ENCODE results near the gene BMF.

DNA sequence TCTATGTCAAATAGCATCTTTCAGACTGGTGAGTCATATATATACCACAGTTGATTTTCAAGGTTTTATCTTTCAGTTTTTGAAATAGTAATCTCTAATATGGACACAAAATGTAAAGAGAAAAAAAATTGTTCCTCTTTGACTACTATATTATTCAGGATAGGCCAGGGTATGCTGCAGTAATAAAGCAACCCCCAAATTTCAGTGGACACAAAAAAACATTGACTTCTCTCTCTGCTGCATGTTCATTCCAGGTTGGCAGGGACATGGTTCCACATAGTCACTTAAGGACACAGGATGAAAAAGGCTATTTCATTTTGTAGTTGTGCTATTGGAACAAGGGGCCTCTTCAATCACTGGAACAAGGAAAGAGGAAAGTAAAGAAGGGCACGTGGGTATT lies 28.6 kb downstream of the BMF start:
- TF ChIP-seq GATA2 (IDR thresholded peaks at IDR 0.05; ENCODE audit: low read depth, low read length): no peak
- no peak for TF ChIP-seq GATA3 (IDR thresholded peaks at IDR 0.05; ENCODE audit: low read depth, low read length)
